ENCODE results near the gene BTNL9.
"Not testable (repeated sequence)": the region's sequence is repeated elsewhere in the genome, so short reads cannot be mapped to it uniquely, and the experiment has no call there.

DNA sequence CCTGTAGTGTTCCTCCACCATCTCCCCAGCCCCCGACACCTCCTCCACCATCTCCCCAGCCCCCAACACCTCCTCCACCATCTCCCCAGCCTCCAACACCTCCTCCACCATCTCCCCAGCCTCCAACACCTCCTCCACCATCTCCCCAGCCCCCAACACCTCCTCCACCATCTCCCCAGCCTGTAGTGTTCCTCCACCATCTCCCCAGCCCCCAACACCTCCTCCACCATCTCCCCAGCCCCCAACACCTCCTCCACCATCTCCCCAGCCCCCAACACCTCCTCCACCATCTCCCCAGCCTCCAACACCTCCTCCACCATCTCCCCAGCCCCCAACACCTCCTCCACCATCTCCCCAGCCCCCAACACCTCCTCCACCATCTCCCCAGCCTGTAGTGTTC, 5.8 kb downstream of the BTNL9 start:
- TF ChIP-seq, protein P1, sequence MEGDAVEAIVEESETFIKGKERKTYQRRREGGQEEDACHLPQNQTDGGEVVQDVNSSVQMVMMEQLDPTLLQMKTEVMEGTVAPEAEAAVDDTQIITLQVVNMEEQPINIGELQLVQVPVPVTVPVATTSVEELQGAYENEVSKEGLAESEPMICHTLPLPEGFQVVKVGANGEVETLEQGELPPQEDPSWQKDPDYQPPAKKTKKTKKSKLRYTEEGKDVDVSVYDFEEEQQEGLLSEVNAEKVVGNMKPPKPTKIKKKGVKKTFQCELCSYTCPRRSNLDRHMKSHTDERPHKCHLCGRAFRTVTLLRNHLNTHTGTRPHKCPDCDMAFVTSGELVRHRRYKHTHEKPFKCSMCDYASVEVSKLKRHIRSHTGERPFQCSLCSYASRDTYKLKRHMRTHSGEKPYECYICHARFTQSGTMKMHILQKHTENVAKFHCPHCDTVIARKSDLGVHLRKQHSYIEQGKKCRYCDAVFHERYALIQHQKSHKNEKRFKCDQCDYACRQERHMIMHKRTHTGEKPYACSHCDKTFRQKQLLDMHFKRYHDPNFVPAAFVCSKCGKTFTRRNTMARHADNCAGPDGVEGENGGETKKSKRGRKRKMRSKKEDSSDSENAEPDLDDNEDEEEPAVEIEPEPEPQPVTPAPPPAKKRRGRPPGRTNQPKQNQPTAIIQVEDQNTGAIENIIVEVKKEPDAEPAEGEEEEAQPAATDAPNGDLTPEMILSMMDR (IDR thresholded peaks at IDR 0.05; ENCODE audit: low read depth, low read length): not testable (repeated sequence)
- TF ChIP-seq EZH2phosphoT487 (IDR thresholded peaks at IDR 0.05; ENCODE audit: low read depth): not testable (repeated sequence)

All from OCI-LY3 (cell line).